GM12873 (cell line): Measurements from ENCODE around the gene KCNE2.
"Not testable (repeated sequence)": the region's sequence is repeated elsewhere in the genome, so short reads cannot be mapped to it uniquely, and the experiment has no call there.

ENCODE experiments used
- CTCF ChIP-seq: IDR thresholded peaks from 2 replicates; pipeline ENCODE4 v1.5.1; 2012; ENCODE audit warnings: low read depth, mild to moderate bottlenecking, moderate library complexity, low read length, control low read depth; ENCODE audit not compliant: insufficient read depth; ENCODE audit errors: missing control alignments

Gene KCNE2

DNA sequence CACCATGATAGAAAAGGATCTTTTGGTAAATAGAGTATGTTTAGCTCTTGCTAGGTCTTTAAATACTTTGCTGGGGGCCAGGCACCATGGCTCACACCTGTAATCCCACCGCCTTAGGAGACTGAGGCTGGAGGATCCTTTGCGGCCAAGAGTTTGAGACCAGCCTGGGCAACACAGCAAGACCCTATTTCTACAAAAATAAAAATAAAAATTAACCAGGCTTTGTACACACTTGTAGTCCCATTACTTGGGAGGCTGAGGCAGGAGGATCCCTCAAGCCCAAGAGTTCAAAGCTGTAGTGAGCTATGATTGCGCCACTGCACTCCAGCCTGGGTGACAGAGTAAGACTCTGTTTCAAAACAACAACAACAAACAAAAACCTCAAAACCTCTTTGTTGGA, 1.1 kb upstream of the KCNE2 start:
- TF ChIP-seq CTCF: no peak

- no peak for TF ChIP-seq CTCF
These were observed 1.1 kb downstream of the KCNE2 start for GRCh38 chr21:34364921-34365320.

DNA sequence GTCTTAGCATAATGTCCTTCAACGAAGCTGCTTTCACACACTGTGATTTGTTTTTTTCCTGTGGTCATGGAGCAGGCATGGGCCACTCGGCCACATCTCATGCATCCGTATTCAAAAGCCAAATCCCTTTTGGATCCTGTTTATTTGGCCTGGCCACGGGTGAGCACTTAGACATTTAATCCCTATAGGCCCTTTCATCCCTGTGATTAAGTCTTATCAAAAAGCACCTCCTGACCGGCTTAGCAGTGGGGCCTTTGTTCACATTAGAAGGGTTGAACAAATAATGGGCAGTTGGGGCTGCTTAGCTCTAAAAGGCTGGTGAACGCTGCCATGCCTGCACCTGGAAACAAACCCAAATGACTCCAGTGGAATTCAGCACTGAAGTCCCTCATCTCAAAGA, 2.0 kb downstream of the KCNE2 start:
- TF ChIP-seq CTCF: no peak

DNA sequence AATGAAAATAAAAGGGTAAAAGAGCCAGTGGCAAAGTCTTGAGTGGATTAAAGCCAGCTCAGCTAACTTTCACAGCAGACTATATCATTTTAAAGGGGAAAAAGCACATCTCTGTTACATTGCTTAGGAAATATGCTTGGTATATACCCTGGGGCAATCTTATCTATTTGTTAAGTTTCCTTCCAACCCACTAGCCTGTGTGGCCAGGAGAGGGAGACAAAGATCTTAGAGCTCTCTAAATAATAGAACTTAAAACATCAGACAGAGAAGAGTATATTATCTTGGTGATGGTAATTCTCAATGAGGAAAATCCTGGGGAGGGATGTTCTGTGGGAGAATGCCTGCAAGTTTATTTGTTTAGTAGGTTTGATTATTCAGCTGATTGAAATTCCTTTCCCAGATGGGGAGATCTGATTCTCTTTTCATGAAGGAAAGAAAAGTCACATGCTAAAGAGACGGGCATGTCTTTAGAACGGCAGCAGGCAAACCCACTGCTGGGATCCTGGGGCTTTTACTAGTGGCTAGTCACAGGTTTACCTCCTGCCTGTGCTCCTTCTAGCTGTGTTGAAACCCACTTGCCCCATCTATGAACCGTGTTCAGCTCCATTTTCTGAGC, 3.6 kb downstream of the KCNE2 start:
- peak; percentile 66 for TF ChIP-seq CTCF

GRCh38 chr21:34369741-34370140, 5.9 kb downstream of the KCNE2 start:
- no peak for TF ChIP-seq CTCF

DNA sequence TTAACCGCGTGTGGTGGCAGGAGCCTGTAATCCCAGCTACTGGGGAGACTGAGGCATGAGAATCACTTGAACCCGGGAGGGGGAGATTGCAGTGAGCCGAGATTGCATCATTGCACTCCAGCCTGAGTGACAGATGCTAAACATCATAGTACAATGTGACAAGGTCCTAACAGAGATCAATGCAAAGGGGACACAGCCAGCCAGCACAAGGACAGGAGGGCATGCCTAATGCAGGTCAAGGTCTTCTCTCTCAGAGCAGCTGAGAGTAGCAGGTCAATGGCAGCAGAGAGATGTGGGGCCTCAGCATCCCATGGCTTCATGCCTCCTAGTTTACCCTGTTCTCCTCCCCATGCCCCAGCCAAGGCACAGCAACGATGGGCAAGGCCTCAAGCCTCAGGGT, 8.5 kb downstream of the KCNE2 start:
- TF ChIP-seq CTCF: no peak

- TF ChIP-seq CTCF: not testable (repeated sequence)
These were observed 11.3 kb downstream of the KCNE2 start, which contains the start of gene SMIM11 for GRCh38 chr21:34374940-34375618. SMIM11 (plus strand) TSS chr21:34375507; CDS start chr21:34379505, 3,998 bp downstream.
